22Rv1 (cell line): Measurements from ENCODE around the gene FNDC8.

ENCODE experiments used
- CTCF ChIP-seq: fragments of 450-650 bp; IDR thresholded peaks from 2 replicates; pipeline ENCODE4 v1.5.1; 2017; ENCODE audit warnings: mild to moderate bottlenecking
- ZFX ChIP-seq: fragments of 450-650 bp; IDR thresholded peaks from 2 replicates; pipeline ENCODE4 v1.6.1; 2017; ENCODE audit warnings: antibody characterized with exemption, borderline replicate concordance

GRCh38 chr17:35074711-35075707 lies 46.4 kb upstream of the FNDC8 start:
- TF ChIP-seq CTCF (no peak), ZFX (no peak)
